ENCODE data around the gene STRN3. TPM values are rescaled to one million over a fixed set of nuclear protein-coding genes. Genes with fewer than 3 reads are reported as not detected.
A peak's percentile ranks its signal among the peaks of the same experiment; 100 is the strongest.
"Not testable (repeated sequence)": the region's sequence is repeated elsewhere in the genome, so short reads cannot be mapped to it uniquely, and the experiment has no call there.

STRN3 gene
- total RNA-seq, 1 donor from 2014 or later, result 34.1 TPM

- no peak for TF ChIP-seq CTCF (conservative IDR thresholded peaks at IDR 0.05)
- Mint-ChIP-seq H3K4me1 (ENCODE audit: unreplicated experiment) (no peaks in the 10 kb centered on the region), H3K27ac (no peak overlapping the region), H3K4me3 (no peak overlapping the region), H3K36me3 (peaks cover 7% of the 10 kb centered on the region), H3K27me3 (no peaks in the 10 kb centered on the region), H3K9me3 (no peaks in the 10 kb centered on the region)
- no peak for DNase-seq (ENCODE audit: extremely low spot score, unreplicated experiment)
These were observed 117.4 kb downstream of the STRN3 start for GRCh38 chr14:30908826-30909225.

- TF ChIP-seq CTCF (conservative IDR thresholded peaks at IDR 0.05), result no peak
- H3K4me3 Mint-ChIP-seq, result no peak overlapping the region
- no peaks in the 10 kb centered on the region for H3K4me1 Mint-ChIP-seq (ENCODE audit: unreplicated experiment)
- H3K27me3 Mint-ChIP-seq, result no peaks in the 10 kb centered on the region
- H3K36me3 Mint-ChIP-seq, result peaks cover 7% of the 10 kb centered on the region
- no peak overlapping the region for H3K27ac Mint-ChIP-seq
- no peak for DNase-seq (ENCODE audit: extremely low spot score, unreplicated experiment)
- H3K9me3 Mint-ChIP-seq, result no peaks in the 10 kb centered on the region
These were observed 118.5 kb downstream of the STRN3 start for GRCh38 chr14:30907659-30908057.

DNA sequence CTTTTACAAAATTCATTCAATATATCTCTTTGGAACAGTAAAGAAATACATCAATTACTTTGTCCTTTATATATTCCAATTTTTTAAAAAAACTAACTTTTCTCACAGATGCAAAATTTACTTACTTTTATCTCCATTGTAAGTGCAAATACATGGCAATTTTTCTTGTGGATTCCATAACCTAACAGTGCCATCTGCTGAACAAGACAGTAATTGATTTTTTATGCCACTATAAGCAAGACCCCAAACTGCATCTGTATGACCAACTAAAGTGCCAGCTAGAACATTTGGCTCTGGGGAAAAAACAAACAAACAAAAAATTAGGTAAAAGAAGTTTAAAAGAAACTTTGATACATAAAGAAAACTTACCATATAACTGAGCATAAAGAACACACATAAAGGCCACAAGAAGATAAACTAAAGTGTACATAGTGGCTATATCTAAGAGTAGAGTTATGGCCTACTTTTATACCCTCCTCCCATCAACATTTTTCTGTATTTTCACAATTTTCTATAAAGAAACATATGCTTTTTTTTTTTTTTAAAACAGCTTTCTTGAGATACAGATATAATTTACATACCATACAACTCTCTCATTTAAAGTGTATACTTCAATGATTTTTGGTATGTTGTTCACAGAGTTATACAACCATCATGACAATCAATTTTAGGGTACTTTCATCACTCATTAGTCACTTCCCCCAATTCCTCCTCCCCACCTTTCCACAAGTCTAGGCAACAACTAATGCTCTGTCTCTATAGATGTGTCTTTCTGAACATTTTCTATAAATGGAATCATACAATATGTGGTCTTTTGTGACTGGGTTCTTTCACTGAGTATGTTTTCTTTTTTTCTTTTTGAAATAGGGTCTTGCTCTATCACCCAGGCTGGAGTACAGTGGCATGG, 119.2 kb downstream of the STRN3 start:
- TF ChIP-seq CTCF (conservative IDR thresholded peaks at IDR 0.05), result peak; percentile 57
- Mint-ChIP-seq H3K36me3 (peaks cover 11% of the 10 kb centered on the region), H3K4me1 (ENCODE audit: unreplicated experiment) (no peaks in the 10 kb centered on the region), H3K27me3 (no peaks in the 10 kb centered on the region), H3K27ac (no peak overlapping the region), H3K9me3 (no peaks in the 10 kb centered on the region), H3K4me3 (no peak overlapping the region)
- DNase-seq (ENCODE audit: extremely low spot score, unreplicated experiment), result no peak

GRCh38 chr14:30903285-30904124, 122.7 kb downstream of the STRN3 start:
- DNase-seq (ENCODE audit: extremely low spot score, unreplicated experiment), result no peak
- no peak for TF ChIP-seq CTCF (conservative IDR thresholded peaks at IDR 0.05)
- H3K27ac Mint-ChIP-seq, result no peak overlapping the region
- no peaks in the 10 kb centered on the region for H3K9me3 Mint-ChIP-seq
- H3K36me3 Mint-ChIP-seq, result peaks cover 22% of the 10 kb centered on the region
- H3K4me3 Mint-ChIP-seq, result no peak overlapping the region
- H3K4me1 Mint-ChIP-seq (ENCODE audit: unreplicated experiment), result no peaks in the 10 kb centered on the region
- no peaks in the 10 kb centered on the region for H3K27me3 Mint-ChIP-seq

GRCh38 chr14:30897121-30897520, 129.1 kb downstream of the STRN3 start:
- H3K36me3 Mint-ChIP-seq, result peaks cover 38% of the 10 kb centered on the region
- not testable (repeated sequence) for H3K9me3 Mint-ChIP-seq

GRCh38 chr14:30896435-30896834, 129.7 kb downstream of the STRN3 start:
- DNase-seq (ENCODE audit: extremely low spot score, unreplicated experiment), result no peak
- Mint-ChIP-seq H3K4me1 (ENCODE audit: unreplicated experiment) (no peaks in the 10 kb centered on the region), H3K4me3 (no peak overlapping the region), H3K27me3 (no peaks in the 10 kb centered on the region), H3K27ac (no peak overlapping the region), H3K36me3 (peaks cover 34% of the 10 kb centered on the region), H3K9me3 (no peaks in the 10 kb centered on the region)
- no peak for TF ChIP-seq CTCF (conservative IDR thresholded peaks at IDR 0.05)

More at GRCh38 chr14:30897121-30897520, 129.1 kb downstream of the STRN3 start:
- not testable (repeated sequence) for H3K27me3 Mint-ChIP-seq; H3K4me1 Mint-ChIP-seq (ENCODE audit: unreplicated experiment); DNase-seq (ENCODE audit: extremely low spot score, unreplicated experiment); H3K4me3 Mint-ChIP-seq; H3K27ac Mint-ChIP-seq

All from type B pancreatic cell (in vitro differentiated cells).